NB4 (cell line): Measurements from ENCODE around the gene FAM53B.
"Not testable (repeated sequence)": the region's sequence is repeated elsewhere in the genome, so short reads cannot be mapped to it uniquely, and the experiment has no call there.

Experiments
- DNase-seq: peaks from one replicate; pipeline ENCODE4 v3.0.0; 2010; ENCODE audit warnings: low read depth
- H3K4me3 ChIP-seq: one replicate; pipeline ENCODE4 v1.5.1; 2011; ENCODE audit warnings: mild to moderate bottlenecking, low read depth, low read length, moderate library complexity
- CTCF ChIP-seq: IDR thresholded peaks from one replicate; pipeline ENCODE4 v1.5.1; 2012; ENCODE audit warnings: low read depth, low read length
- MAX ChIP-seq: IDR thresholded peaks from 2 replicates; pipeline ENCODE4 v1.6.1; 2011; ENCODE audit warnings: low read depth, low read length
- MYC ChIP-seq: IDR thresholded peaks from 2 replicates; pipeline ENCODE4 v1.6.1; 2011; ENCODE audit warnings: low read depth, low read length
- POLR2A ChIP-seq: IDR thresholded peaks from 2 replicates; pipeline ENCODE4 v1.6.1; 2011; ENCODE audit warnings: mild to moderate bottlenecking; ENCODE audit not compliant: insufficient read length; ENCODE audit errors: extremely low read depth

The FAM53B gene

DNA sequence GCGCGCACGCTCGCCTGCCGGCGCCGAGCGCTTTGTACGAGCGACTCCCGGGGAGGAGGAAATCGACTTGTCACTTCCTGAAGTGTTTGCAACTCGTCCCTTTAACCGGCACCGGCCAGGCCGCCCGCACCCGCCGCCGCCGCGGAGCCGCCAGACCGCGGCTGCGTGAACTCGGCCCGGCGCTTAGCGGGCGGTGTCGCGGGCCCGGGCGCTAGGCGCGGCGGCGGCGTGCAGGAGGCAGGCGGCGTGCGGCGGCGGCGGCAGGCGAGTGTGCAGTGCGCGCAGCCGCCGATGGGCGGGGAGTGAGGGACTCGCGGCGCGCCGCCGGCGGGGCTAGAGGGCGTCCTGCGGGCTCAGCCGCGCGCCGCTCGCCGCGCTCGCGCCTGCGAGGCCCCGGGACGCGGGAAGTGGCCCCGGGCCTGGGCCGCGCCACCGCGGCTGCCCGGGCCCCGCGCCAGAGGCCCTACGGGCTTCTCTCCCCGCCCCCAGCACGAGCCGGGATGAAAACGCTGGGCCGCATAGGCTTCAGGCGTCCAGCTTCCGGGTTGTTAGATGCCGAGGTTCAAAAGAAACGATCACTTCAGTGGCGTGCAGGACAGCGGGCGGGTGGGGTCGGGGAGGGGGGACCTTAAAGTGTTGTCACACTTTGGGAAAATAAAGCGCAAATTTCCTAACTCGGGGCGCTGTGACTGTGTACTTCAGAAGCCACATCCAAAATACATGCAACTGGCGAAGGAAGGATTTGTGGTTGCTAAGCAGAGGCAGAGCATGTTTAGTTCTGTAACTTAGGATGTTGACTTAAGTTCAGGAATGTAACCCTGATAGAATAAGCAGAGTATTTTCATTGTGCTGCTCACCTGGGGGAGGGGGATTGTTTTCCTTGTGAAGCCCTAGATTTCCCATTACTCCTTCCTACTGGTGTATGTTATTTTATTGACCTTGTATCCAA lies at the start of gene FAM53B:
Gene FAM53B (minus strand): TSS at position 277 of the 949 bp plus-strand sequence. CDS start 37,665 bp downstream, outside the sequence.
- TF ChIP-seq CTCF (no peak), POLR2A (peak; percentile 43)
- DNase-seq = peak; percentile 91
- H3K4me3 ChIP-seq = peak within 1 kb of the TSS; percentile 73

DNA sequence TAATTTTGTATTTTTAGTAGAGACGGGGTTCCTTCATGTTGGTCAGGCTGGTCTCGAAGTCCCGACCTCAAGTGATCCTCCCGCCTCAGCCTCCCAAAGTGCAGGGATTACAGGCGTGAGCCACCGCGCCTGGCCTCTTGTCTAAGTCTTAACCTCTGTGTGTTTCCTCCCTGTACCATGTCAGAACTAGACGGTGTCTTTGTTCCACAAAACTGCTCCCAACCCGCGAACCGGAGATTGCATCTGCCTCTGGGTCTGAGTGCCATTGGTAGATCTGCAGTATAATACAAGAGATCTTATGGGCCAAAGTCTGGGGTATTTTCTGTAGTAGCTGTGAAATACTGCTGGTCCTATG lies 48.8 kb upstream of the FAM53B start:
- no peak overlapping the region for H3K4me3 ChIP-seq
- no peak for DNase-seq
- TF ChIP-seq CTCF (no peak), POLR2A (no peak), MYC (no peak), MAX (no peak)

- TF ChIP-seq POLR2A = peak; percentile 81
- TF ChIP-seq CTCF = no peak
- peak; percentile 44; the same call in 1 of the 2 replicates for TF ChIP-seq MAX
- TF ChIP-seq MYC = peak; percentile 59; the same call in 1 of the 2 replicates
- peak within 1 kb of the TSS; percentile 76 for H3K4me3 ChIP-seq
- peak; percentile 95 for DNase-seq
Observed at GRCh38 chr10:124791547-124792348, 47.6 kb upstream of the FAM53B start, which contains the start of gene EEF1AKMT2. EEF1AKMT2 (minus strand) TSS chr10:124791887; CDS start chr10:124791833, 54 bp downstream.

- not testable (repeated sequence) for H3K4me3 ChIP-seq, DNase-seq
Observed at GRCh38 chr10:124782900-124783299, 38.7 kb upstream of the FAM53B start.

DNA sequence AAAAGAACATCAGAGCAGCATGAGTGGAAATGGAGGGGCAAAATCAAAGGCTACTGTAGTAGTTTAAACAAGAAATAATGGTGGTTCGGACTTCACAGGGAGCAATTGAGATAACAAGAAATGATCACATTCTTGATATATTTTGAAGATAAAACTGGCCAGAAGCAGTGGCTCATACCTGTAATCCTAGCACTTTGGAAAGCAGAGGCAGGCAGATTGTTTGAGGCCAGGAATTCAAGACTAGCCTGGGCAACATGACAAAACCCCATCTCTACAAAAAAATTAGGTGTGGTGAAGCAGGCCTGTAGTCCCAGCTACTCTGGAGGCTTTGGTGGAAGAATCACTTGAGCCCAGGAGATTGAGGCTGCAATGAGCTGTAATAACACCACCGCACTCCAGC lies 24.6 kb upstream of the FAM53B start:
- TF ChIP-seq POLR2A (no peak), MAX (no peak), MYC (no peak), CTCF (no peak)
- DNase-seq = no peak
- H3K4me3 ChIP-seq = no peak overlapping the region

DNA sequence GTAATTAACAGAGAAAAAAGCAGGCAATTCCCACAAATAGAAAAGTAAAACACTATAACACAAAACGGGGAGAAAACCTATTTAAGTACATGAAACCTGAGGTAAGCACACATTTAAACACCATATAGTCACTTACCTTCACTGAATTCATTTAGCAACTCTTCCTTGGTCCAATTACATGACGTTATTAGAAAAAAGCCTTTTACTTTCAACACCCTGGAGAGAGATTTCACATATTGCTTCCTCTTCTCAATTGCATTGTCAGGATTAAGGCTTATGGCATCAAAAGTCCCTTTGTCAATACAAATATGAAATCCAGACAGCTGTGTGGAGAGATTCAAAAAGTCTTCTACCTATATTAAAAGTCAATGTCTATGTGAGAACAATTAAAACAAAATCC lies 21.1 kb upstream of the FAM53B start:
- no peak for DNase-seq
- TF ChIP-seq POLR2A = no peak
- TF ChIP-seq CTCF = no peak
- no peak for TF ChIP-seq MYC
- TF ChIP-seq MAX = no peak
- no peak overlapping the region for H3K4me3 ChIP-seq
